ENCODE data around the gene SCAND1.
"Not testable (repeated sequence)": the region's sequence is repeated elsewhere in the genome, so short reads cannot be mapped to it uniquely, and the experiment has no call there.

The SCAND1 gene

GRCh38 chr20:35963878-35964277 is 9.6 kb upstream of the SCAND1 start:
- no peak for DNase-seq

- not testable (repeated sequence) for DNase-seq
Measured at GRCh38 chr20:35959291-35959690, 5.0 kb upstream of the SCAND1 start.

DNA sequence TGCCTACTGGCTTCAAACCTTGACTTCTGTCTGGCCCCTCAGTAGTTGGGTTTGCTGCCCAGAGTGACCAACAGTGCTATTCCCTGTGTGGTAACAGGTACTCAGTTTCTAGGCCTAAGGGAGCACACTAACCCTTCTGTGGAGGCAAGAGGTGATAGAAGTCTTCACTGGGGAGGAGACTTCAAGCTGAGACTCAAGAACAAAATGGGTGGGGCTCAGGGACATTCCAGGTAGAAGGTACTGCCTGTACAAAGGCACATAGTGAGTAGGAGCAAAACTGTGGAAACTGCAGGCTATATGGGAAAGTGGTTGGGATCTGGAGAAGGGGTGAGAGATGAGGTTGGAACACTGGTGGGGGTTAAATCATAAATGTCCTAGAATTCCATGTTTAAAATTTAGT is 2.3 kb upstream of the SCAND1 start:
- DNase-seq = no peak

- peak in 1 of 58 donors; percentile 70 for DNase-seq
Measured at GRCh38 chr20:35954907-35955251, 577 bp upstream of the SCAND1 start.

GRCh38 chr20:35953387-35954199 is 709 bp downstream of the SCAND1 start:
- peak in 28 of 58 donors; percentile 20 to 77 (median 48) for DNase-seq

DNA sequence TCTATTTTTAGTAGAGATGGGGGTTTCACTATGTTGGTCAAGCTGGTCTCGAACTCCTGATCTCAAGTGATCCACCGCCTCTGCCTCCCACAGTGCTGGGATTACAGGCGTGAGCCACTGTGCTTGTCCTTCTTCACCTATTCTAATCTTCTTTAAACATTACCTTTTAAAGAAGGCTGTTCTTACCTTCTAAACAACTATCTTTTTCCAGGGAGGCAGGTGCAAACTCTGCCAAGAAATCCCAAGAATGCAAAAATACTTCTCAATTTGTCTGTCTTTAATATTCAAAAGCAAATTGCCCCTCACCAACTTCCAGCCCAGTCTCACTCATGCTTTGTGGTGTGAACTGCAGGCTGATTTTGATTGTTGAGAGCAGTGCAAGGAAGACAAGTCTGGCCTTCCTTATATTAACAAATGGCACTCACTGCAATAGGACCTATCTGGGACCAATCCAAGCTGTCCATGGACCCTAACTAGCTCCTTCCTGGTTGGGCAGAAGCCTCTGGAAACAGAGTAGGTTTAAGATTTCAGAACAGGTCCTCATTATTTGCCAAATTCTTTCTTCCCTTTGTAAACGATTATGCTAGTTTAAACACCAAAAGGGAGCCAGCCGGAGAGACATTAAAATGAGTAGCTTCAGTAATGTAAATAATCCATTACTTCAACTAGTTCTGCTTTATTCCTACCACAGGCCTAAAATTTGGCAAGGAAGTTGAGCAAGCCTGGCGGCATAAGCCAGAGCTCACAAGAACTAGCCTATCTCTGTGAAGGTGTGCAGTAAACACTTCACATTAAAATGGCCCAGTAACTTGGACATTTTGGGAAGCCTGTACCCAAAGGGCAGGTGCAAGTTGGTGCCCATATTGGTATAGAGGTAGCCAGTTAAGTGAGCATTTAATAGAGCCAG is 1.6 kb downstream of the SCAND1 start:
- DNase-seq = no peak

DNA sequence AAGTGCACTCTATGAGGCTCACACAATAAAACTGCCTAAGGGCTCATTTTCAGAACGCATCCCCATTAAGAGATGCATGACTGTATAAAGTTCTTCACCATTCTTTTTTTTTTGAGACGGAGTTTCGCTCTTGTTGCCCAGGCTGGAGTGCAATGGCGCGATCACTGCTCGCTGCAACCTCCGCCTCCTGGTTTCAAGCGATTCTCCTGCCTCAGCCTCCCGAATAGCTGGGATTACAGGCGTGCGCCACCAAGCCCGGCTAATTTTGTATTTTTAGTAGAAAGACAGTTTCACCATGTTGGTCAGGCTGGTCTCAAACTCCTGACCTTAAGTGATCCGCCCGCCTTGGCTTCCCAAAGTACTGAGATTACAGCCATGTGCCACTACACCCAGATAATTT is 2.2 kb downstream of the SCAND1 start:
- DNase-seq = not testable (repeated sequence)

- DNase-seq = no peak
Measured at GRCh38 chr20:35950093-35950492, 4.2 kb downstream of the SCAND1 start.

DNA sequence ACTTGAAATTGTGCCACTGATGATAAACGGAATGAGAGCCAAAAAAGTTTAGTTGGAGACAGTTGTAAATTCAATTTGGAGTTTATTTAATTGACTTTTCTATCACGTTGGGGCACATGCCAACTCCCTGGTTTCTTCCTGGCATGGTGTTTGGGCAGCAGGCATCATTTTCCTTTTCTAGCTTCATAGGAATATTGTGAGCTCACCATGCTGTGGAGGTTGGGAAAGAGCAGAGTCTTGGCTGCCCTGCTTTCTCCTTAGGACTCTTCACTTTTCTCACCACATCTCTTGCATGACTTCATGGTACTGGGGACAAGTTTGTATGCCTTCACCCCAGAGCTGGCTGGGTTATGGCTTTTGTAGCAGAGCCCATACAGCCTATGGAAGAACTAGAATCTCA is 6.4 kb downstream of the SCAND1 start:
- no peak for DNase-seq

DNA sequence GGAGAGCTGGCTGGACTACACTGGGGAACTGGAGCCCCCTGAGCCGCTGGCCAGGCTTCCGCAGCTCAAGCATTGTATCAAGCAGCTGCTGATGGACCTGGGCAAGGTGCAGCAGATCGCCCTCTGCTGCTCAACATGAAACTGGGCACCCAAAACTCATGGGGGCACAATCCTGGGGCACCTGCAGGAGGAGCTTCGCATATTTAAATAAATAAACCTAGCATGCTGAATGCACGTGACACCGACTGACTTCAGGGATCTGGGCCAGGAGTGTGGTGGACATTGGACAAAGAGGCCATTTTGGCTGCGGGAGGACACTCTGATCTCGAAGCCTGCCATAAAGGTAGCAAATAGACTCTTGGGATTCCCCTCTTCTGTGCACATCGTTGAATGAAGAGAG is 6.8 kb downstream of the SCAND1 start:
- peak in 1 of 58 donors; percentile 1 for DNase-seq

DNA sequence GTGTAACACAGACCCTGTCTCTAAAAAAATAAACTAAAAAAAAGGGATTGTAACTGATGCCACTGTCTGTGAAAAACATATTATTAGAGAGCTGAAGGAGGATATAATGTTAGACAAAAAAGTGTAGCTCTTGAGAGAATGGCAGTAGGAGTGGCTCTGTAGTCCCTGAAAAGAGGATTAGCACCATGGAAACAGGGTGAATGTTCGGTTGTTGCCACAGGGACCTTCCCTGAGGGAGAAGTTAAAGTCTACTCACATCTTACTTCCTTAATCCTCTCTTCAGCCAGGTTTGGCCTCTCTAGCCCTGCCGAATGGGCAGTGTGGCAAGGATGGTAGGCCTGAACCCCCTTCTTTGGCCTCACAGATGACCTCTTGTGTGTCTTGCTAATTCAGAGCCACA is 12.1 kb downstream of the SCAND1 start:
- DNase-seq = no peak

DNA sequence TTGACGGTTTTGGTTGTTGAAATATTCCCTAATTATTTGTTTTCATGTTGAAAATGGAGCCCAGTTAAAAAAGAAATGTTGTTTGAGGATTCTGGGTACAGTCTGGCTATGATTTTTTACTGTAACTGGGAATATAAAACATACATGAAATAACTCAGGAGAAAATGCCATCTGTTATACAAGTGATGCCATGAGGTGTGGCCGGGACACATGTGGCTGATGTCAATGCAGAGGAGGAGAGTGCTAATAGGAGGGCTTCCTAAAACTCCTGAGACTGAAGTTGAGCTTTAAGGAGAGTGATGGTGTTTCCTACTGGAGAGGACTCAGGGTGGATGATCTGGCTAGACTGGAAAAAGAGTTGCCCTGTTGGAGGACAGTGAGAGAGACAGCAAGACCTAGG is 12.7 kb downstream of the SCAND1 start:
- DNase-seq = no peak

GRCh38 chr20:35939264-35939663 is 15.0 kb downstream of the SCAND1 start:
- no peak for DNase-seq

GRCh38 chr20:35934050-35934449 is 20.3 kb downstream of the SCAND1 start:
- DNase-seq = no peak

DNA sequence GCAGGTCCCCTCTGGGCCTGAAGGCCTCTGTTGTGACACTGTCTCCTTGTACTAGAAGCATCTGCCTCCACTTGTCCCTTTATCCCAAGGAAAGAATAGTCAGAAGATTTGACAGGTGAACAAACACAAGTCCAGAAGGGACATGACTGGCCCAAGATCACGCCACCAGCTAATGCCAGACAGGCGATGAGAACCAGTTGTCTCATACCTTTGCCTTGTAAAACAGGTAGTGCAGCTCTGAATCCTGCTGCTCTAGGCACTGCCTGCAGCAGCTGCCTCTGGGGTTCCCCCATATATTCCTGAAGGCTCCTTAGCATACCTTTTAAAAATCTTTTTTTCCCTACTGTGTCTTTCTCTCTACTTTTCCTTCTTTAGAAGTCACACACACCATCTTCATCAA is 25.0 kb downstream of the SCAND1 start:
- no peak for DNase-seq

GRCh38 chr20:35920523-35920922 is 33.8 kb downstream of the SCAND1 start:
- no peak for DNase-seq

DNA sequence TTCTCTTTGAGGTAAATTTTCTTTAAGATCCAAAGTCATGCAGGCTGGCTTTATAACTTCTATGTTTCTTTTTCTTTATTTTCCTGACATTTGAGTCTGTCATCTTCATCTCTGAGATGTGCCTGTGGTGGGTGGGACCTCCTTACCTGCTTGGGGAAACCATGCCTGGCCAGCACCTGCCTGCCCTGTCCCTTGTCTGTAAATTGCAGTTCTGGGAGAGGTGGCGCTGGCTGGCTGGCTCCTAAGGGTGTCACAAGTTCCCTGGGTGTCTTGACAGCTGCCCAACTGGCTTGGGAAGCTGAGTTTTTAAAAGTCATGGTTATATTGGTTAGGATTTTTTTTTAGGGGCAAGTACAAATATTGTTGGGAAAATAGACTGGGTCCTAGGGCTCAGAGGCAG is 36.3 kb downstream of the SCAND1 start:
- no peak for DNase-seq

DNA sequence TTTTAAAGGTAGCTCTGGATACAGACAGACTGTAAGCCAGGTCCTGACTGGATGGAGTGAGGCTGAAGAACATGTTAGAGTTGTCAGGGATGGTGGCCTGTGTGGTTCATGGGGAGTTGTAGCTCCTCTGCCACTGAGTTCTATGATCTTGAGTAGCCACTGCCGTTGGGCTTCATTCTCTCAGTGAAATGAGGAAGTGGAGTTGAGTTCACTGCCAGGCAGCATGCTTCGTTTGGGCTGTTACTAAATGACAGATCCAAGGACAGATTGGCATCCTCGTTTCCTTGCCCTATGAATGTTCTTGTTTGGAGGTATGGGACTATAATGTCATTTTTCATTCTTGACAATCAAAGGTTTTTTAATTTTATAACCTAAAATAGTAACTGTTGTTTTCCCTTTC is 37.2 kb downstream of the SCAND1 start:
- no peak for DNase-seq

DNA sequence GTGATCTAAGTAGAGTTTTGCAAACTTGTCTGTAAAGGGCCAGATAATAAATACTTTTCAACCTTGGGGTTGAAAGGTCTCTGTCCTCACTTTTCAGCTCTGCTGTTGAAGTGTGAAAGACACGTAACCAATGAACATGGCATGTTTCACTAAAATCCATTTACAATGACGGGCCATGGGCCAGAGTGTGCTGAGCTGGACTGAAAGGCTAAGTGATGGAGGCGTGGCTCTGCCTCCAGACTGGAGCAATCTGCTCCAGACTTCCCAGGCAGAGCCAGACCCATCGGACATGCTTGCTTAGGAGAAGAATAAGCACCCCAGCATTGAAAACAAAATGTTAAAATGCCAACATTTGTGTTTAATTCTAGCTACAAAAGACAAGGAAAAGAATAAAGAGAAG is 41.4 kb downstream of the SCAND1 start:
- DNase-seq = peak in 1 of 58 donors; percentile 0

DNA sequence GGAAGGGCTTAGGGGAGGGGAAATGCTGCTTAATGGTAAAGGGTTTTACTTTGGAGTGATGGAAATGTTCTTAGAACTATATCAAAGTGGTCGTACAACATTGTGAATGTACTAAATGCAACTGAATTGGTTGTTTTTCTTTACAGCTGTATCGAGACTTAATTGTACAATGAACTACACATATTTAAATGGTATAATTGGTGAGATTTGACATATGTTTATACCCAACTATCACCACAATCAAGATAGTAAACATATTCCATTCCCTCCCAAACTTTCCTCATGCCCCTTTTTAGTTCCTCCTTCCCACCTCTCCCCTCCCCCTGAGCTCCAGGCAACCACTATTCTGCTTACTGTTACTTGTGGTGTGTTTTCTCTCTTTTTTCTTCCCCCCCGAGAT is 44.0 kb downstream of the SCAND1 start:
- DNase-seq = no peak

DNA sequence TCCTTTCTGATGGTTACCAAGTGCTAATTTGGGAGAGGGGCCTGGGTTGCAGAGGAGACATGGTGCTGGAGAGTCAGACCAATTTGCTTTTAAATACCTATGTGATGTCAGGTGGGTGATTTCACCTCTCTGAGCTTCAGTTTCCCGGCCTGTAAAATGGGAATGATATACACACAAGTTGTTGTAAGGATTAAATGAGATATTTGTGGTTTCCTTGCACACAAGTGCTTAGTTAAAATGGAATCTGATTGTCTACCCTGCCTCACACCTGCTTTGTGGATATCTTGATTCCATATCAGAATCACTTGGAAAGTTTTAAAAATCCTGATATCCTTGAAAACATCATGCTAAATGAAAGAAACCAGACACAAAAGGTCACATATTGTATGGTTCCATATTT is 44.5 kb downstream of the SCAND1 start:
- no peak for DNase-seq

- DNase-seq = no peak
Measured at GRCh38 chr20:35909176-35909575, 45.1 kb downstream of the SCAND1 start.

GRCh38 chr20:35908007-35908406 is 46.3 kb downstream of the SCAND1 start:
- no peak for DNase-seq

Data from anterior cingulate cortex (tissue), 58 donors.